Heart left ventricle (tissue), 16 donors: ENCODE measurements around the gene RNF112. TPM values are rescaled to one million over a fixed set of nuclear protein-coding genes. Genes with fewer than 3 reads are reported as not detected.

ENCODE experiments used
- ATAC-seq, 4 donors: fragments of 200-7000 bp; cut with Tn5 transposase; one replicate each; pipeline ENCODE4 v1.9.1; 2020 to 2022; ENCODE audit warnings: moderate library complexity in 4 of 4, mild to moderate bottlenecking in 3 of 4, moderate number of reproducible peaks in 1 of 4
- DNase-seq, 5 donors: peaks; one replicate each; pipeline ENCODE4 v3.0.0-alpha.2; 2020
- H3K27ac ChIP-seq, 12 donors: fragments of 200-600 bp; sonication (generic) in 4 of 12; one replicate each; pipeline versions ENCODE4 v1.5.0 to v1.8.0; 2016 to 2022; ENCODE audit warnings: mild to moderate bottlenecking in 2 of 12
- H3K27me3 ChIP-seq, 9 donors: fragments of 200-600 bp; sonication (generic) in 2 of 9; one replicate each; pipeline versions ENCODE4 v1.5.1 to v1.8.0; 2016 to 2022; ENCODE audit warnings: mild to moderate bottlenecking in 3 of 9
- H3K36me3 ChIP-seq, 9 donors: fragments of 200-600 bp; sonication (generic) in 2 of 9; one replicate each; pipeline versions ENCODE4 v1.5.0 to v1.8.0; 2018 to 2022; ENCODE audit warnings: mild to moderate bottlenecking in 2 of 9
- H3K4me1 ChIP-seq, 12 donors: fragments of 200-600 bp; sonication (generic) in 4 of 12; one replicate each; pipeline versions ENCODE4 v1.5.0 to v1.8.0; 2016 to 2022; ENCODE audit warnings: mild to moderate bottlenecking in 3 of 12
- H3K4me3 ChIP-seq, 12 donors: fragments of 200-600 bp; sonication (generic) in 4 of 12; one replicate each; pipeline versions ENCODE4 v1.5.0 to v1.8.0; 2017 to 2022; ENCODE audit warnings: mild to moderate bottlenecking in 9 of 12, moderate library complexity in 4 of 12
- H3K9me3 ChIP-seq, 12 donors: fragments of 200-600 bp; sonication (generic) in 4 of 12; one replicate each; pipeline versions ENCODE4 v1.5.0 to v1.8.0; 2016 to 2022; ENCODE audit warnings: mild to moderate bottlenecking in 1 of 12
- POLR2A ChIP-seq, 2 donors: fragments of 450-650 bp; IDR thresholded peaks; one replicate each; pipeline ENCODE4 v1.6.1; 2017; ENCODE audit warnings: antibody characterized with exemption in 2 of 2, mild to moderate bottlenecking in 2 of 2, moderate library complexity in 2 of 2
- WGBS, 4 donors: extraction: QIAGEN DNeasy Blood & Tissue Kit in 2 of 4; methylation state at CpG; one replicate each; pipeline versions ENCODE4 v1.1.5 to v1.1.7; 2013 to 2018; 5-methylcytosine and 5-hydroxymethylcytosine counted together
- intact Hi-C, 10 donors: fragments of 100-400 bp; cut with DNase I; formaldehyde crosslinking; loops; one replicate each; pipeline versions ENCODE4 v1.11.1 to v1.14.2; 2022
- polyA plus RNA-seq, 2 donors: library from polyadenylated mRNA; stranded (reverse); fragments of 200-250 nt; gene quantifications; one replicate each; pipeline ENCODE4 v1.2.3, GENCODE V29; 2013
- total RNA-seq, 9 donors: library from RNA; depleted of rRNA in 2 of 9; stranded (reverse); fragments of >200 nt in 2 of 9; fragmentation: NEBNext Ultra II Directional in 3 of 9; extraction: Animal tissue kit (Norgen Biotek cat#: 25700) in 3 of 9; gene quantifications; one replicate each; pipeline versions ENCODE4 v1.1.0 to v1.2.4, GENCODE V29; 2016 to 2023
- TF ChIP-seq, protein P1 (sequence below), 12 donors: fragments of 200-600 bp; sonication (generic) in 4 of 12; IDR thresholded peaks; one replicate each; pipeline versions ENCODE4 v1.5.0 to v1.8.0; 2018 to 2022; ENCODE audit warnings: antibody characterized with exemption in 12 of 12, mild to moderate bottlenecking in 5 of 12
- donor health status: ischemic (EF 13 %, LVEDD 7.1; RV severe dilation, severe dysfunction).
- donor health status: healthy with polysubstance abuse.
- donor health status: DM: no; HTN: yes; CAD: no.
- donor health status: DM: no; HTN: no; CAD: no.
- donor health status: ischemic (EF 25% LVEDD 6.9; RV normal size, moderate dysfunction).
- donor health status: ischemic (EF 25% LVEDD 5.7; RV mildly dilated, moderate dysfunction).
- donor health status: healthy.
- donor health status: DM: yes; HTN: yes; CAD: no.
- donor health status: ischemic (EF 35%, LVEDD 5.7; RV mildly dilated, moderate dysfunction).
- donor health status: nonischemic (EF 11% LVEDD 7.7; RV severe dilation, severe dysfunction).
- donor health status: DM: yes; HTN: yes; CAD: no.
- donor health status: PGD.
- donor health status: ischemic (EF 29% LVEDD 5.4; RV normal size, mild dysfunction).
- donor health status: nonischemic (EF 23%, LVEDD 6.1; RV moderate dilation, normal function).

Gene RNF112
- total and polyA plus RNA-seq, 11 donors, result 0.45 to 3.0 (median 1.4) TPM

- no peaks in the 10 kb centered on the region for H3K9me3 ChIP-seq
- no peaks in the 10 kb centered on the region for H3K36me3 ChIP-seq
- H3K27me3 ChIP-seq, result no peaks in the 10 kb centered on the region
- TF ChIP-seq POLR2A (IDR thresholded peaks at IDR 0.05), result no peak
- TF ChIP-seq, protein P1, sequence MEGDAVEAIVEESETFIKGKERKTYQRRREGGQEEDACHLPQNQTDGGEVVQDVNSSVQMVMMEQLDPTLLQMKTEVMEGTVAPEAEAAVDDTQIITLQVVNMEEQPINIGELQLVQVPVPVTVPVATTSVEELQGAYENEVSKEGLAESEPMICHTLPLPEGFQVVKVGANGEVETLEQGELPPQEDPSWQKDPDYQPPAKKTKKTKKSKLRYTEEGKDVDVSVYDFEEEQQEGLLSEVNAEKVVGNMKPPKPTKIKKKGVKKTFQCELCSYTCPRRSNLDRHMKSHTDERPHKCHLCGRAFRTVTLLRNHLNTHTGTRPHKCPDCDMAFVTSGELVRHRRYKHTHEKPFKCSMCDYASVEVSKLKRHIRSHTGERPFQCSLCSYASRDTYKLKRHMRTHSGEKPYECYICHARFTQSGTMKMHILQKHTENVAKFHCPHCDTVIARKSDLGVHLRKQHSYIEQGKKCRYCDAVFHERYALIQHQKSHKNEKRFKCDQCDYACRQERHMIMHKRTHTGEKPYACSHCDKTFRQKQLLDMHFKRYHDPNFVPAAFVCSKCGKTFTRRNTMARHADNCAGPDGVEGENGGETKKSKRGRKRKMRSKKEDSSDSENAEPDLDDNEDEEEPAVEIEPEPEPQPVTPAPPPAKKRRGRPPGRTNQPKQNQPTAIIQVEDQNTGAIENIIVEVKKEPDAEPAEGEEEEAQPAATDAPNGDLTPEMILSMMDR (IDR thresholded peaks at IDR 0.05), result no peak
- ATAC-seq (no peak), DNase-seq (peak in 1 of 5 donors; percentile 18)
- H3K4me3 ChIP-seq, result no peak overlapping the region
- H3K4me1 ChIP-seq, result peaks cover 0 to 32% (median 13%) of the 10 kb centered on the region in 12 donors
- intact Hi-C loops, result no loop called here
- H3K27ac ChIP-seq, result no peak overlapping the region
- WGBS, 4 donors, result 65 to 73% (median 71%) methylated on average over 7 of the region's 7 CpGs
These were observed 18.7 kb upstream of the RNF112 start for GRCh38 chr17:19392303-19392702.

- 57 to 76% (median 71%) methylated on average over 4 to 6 of the region's 6 CpGs for WGBS, 4 donors
- DNase-seq, result no peak
- H3K4me3 ChIP-seq, result no peak overlapping the region
- H3K36me3 ChIP-seq, result no peaks in the 10 kb centered on the region
- ATAC-seq, result peak in 1 of 4 donors; percentile 8
- H3K9me3 ChIP-seq, result no peaks in the 10 kb centered on the region
- intact Hi-C loops, result no loop called here
- no peak for TF ChIP-seq POLR2A (IDR thresholded peaks at IDR 0.05)
- TF ChIP-seq, protein P1 (IDR thresholded peaks at IDR 0.05), result no peak
- peaks cover 0 to 31% (median 15%) of the 10 kb centered on the region in 12 donors for H3K4me1 ChIP-seq
- peak overlapping the region in 8 of 12 donors; percentile 25 to 71 (median 46) for H3K27ac ChIP-seq
- no peaks in the 10 kb centered on the region for H3K27me3 ChIP-seq
These were observed 13.4 kb upstream of the RNF112 start for GRCh38 chr17:19397556-19398041.

GRCh38 chr17:19398301-19399181, 12.5 kb upstream of the RNF112 start:
- Histone ChIP-seq H3K27ac (peak overlapping the region in 10 of 12 donors; percentile 8 to 71 (median 42)), H3K4me1 (peaks cover 0 to 31% (median 15%) of the 10 kb centered on the region in 12 donors), H3K27me3 (no peaks in the 10 kb centered on the region), H3K9me3 (no peaks in the 10 kb centered on the region), H3K4me3 (no peak overlapping the region), H3K36me3 (no peaks in the 10 kb centered on the region)
- intact Hi-C loops, result no loop called here
- TF ChIP-seq, protein P1 (IDR thresholded peaks at IDR 0.05), result no peak
- no peak for TF ChIP-seq POLR2A (IDR thresholded peaks at IDR 0.05)
- DNase-seq (peak in 4 of 5 donors; percentile 46 to 76 (median 67)), ATAC-seq (peak; percentile 81 to 92 (median 87))
- WGBS, 4 donors, result 62 to 71% (median 67%) methylated on average over 2 of the region's 2 CpGs

DNA sequence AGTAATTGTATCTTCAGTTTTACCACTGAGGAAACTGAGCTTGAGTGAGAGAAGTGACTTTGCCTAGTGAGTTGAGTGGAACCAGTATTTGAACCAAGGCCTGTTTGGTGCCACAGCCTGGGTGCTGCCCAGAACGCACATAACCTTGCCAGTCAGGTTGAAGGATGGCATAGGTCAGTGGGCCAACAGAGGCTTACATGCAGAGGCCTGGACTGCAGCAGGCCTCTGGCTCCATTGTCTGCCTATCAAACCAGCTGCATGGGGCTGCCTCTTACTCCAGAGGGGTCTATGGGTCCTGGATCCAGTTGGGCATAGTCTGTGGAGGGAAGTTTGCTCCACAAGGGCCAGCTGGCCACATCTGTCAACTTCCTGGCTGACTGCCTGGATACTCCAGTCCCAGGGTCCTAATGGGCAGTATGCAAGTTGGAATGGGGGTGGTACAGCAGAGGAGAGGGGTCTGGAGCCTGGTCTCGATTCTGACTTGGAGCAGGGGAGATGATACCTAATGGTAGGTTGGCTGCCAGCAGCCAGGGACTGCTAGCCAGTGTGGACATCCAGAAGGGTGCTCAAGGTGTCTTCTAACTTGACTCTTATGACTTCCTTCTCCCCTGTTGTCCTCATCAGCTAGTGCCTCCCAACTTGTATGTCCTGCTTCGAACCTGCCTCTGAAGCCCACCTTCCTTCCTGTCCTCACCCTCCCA, 11.1 kb upstream of the RNF112 start:
- WGBS, 4 donors, result 79 to 95% (median 86%) methylated on average over 3 of the region's 3 CpGs
- no peaks in the 10 kb centered on the region for H3K27me3 ChIP-seq
- TF ChIP-seq, protein P1 (IDR thresholded peaks at IDR 0.05), result no peak
- no peak for TF ChIP-seq POLR2A (IDR thresholded peaks at IDR 0.05)
- intact Hi-C loops, result no loop called here
- peak overlapping the region in 1 of 12 donors; percentile 37 for H3K27ac ChIP-seq
- H3K4me1 ChIP-seq, result peaks cover 0 to 31% (median 15%) of the 10 kb centered on the region in 12 donors
- no peak overlapping the region for H3K4me3 ChIP-seq
- no peaks in the 10 kb centered on the region for H3K36me3 ChIP-seq
- no peak for ATAC-seq
- no peaks in the 10 kb centered on the region for H3K9me3 ChIP-seq
- no peak for DNase-seq
